Stimulated activated CD4-positive, alpha-beta T cell treated with anti-CD3 and anti-CD28 coated beads, Interleukin-4, amount 100 ng/mL, for 1 hour (primary cell): ENCODE measurements around the gene CAPN2.
A peak's percentile ranks its signal among the peaks of the same experiment; 100 is the strongest.

Source experiments
- DNase-seq: peaks from one replicate; pipeline ENCODE4 v3.0.0-alpha.2; 2020

Gene CAPN2

DNA sequence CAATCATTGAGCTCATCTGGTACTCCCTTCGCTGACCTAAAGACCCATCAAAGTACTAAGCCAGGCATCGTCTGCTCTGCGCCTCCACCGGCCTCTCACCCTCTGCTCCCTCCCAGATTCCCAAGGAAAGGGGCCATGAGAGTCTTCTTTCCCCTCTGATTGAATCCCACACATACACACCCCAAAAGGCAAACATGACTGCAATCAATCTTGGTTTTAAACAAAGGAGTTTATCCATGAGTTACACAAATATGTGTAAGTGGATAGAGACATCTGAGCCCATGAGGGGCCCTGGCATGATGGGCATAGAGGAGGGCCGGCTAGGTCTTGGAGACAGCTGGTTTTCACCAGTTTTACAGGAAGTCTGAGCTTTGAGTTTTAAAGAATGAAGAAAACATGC lies 50.9 kb downstream of the CAPN2 start:
- no peak for DNase-seq

DNA sequence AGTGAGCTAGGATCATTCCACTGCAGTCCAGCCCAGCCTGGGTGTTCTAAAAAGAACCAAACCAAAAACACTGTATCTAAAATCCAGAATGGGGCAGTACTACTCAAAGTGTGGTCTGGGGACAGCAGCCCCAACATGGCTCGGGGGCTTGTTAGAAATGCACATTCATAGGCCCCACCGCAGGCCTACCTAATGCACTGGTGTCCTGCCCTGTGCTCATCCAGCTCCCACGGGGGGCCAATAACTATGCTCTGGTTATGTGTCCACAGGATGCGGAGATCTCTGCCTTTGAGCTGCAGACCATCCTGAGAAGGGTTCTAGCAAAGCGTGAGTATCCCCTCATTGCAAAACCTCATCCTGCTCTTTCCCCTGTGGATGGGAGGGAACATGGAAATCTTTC lies 51.5 kb downstream of the CAPN2 start:
- no peak for DNase-seq

DNA sequence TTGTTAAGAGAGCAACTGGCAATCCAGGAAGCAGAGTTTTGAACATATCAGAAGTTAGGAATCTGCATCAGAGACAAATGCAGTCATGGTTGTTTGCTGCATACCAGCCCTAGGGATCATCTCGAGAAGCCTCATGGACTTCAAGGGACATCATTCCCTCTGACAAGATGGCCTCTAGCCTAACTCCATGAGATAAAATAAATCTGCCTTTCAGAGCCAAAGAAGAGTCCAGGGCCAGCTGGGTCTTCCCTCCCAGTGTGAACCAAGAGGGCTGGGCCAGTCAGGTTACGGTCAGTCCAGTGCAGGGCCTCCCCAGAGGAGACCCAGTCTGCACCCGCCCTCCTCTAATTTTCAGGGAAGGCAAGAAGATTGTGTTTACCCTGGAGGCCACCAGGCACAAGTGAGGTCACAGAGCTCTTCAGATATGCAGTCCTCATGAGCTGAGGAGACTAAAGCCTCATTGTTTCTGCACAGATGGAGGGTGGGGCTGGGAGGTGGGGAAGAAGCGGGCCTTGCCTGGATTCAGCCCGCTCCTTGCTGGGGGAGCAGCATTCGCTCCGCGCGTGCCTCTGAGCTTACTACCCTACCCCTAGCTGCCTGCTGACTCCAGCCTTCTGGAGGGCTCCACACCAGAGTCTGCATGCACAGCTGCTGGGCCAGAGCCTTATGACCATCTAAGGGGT lies 52.8 kb downstream of the CAPN2 start:
- no peak for DNase-seq

DNA sequence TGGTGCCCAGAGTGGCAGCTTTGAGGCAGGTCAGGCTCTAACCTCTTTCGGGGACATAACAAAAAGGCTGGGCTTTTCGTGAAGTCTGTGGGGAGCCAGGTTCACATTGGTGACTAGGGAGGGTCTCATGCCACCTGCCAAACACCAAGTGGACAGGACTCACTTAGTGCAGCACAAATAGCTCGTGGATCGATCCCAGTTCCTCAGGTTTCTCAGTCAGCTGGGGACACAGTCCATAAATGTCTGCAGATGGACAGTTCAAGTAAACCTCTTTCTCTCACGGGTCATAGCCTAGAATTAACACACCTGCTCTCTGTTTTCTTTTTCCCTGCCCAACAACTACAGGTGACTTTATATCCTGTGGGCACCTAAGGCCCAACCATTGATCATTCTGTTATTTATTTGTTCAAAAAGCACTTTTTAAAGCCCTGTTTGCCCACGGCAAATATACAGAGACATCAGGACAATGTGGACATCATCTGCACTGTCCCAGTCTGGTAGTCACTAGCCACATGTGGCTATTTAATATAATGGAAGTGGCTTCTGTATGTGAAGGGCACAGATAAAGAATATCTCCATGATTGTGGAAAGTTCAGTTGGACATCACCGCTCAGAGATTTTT lies 53.5 kb downstream of the CAPN2 start:
- DNase-seq, result no peak

DNA sequence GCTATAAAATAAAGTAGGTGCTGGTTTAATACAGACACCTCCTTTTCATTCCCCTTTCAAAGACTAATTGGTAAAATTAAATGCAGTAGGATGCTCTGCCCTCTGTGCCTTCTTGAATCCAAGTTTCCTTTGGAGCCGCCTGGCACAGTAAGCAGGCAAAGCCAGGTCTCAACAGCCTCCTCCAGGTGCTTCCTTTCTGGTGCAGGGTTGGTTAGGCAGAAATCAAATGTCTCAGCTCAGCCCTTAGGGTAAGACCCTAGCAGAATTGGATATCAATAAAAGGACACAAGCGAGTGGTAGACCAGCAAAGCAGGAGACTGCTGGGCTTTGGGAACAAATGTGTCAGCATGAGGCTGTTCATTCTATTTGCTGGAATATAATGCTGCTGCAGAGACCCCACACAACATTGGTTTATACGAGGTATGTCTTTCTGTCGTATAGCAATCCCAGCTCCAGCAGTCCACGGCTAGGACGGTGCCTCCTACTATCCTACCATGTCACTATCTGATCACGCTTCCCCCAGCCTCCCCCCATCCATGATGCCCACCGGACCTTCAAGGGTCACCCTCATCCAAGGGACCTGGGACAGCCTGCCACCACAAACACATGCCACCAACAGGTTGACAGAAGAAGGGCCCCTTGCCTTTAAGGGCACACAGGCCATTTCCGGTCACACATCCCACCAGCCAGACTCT lies 58.4 kb downstream of the CAPN2 start:
- DNase-seq, result no peak

DNA sequence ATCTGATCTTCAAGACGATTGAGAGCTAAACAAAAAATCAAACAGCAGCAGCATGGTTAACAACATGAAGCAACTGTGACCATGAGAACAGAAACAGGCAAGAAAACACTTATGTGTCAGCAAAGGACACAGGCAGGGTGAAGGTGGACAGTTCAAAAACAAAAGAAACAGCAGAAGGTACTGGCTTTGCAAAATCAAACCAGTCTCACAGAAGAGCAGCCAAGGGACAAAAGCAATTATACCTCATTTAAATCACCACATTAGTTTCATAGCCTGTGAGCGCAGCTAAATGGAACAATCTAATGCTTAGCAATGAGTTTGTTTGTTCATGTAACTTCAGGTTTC lies 59.1 kb downstream of the CAPN2 start:
- DNase-seq, result no peak

DNA sequence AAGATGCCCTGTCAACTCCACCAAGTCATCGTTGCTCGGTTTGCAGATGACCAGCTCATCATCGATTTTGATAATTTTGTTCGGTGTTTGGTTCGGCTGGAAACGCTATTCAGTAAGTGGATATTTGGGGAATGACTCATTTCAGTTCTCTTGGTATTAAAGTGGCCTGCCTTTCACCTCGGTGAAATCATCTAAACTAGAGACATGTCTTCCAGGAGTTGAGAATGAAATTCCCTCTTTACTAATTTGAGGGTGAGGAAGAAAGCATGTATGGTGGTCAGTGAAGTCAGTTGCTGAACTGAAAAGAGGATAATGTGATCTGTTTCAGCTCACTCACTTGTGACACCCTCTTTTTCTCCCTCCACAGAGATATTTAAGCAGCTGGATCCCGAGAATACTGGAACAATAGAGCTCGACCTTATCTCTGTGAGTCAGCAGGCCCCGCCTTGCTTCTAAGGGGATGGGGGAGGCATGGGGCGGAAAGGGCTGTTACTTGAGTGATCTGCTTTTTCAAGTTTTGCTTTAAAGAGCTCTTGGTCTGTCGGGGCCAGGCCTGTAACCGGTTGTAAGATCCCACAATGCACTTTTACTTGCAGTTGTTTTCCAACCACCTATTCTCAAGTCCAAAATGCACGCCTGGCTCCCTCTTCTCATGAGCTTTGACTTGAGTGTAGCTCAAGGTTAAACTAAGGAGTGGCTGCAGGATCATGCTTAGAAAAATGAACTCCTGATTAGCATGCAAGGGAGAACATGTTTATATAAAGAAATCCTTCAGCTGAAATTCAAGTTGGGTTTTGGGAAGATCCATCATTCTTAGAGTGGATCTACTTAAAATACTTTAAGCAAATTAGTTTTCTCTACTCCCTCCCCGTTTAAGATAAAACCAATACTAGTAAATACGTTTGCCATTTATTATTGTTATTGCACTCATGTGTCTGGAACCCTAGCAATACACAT lies 59.8 kb downstream of the CAPN2 start:
- no peak for DNase-seq

DNA sequence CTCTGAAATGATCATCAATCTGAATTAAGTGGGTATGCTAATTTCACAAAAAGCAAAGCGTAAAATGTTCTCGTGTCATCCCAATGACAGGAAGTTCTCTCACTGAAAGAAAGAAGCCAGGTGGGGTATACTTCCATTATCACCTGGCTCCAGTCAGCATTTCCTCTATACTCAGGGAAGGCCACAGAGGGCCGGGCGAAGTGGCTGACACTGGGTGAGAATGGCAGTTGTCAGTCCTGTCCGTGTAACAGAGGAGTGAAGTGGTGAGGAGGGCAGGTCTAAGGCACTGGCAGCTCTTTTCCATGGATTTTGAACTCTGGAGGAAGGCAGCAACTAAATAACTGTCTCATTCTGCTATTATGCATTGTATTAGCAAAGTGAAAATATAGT lies 60.4 kb downstream of the CAPN2 start:
- DNase-seq, result no peak

DNA sequence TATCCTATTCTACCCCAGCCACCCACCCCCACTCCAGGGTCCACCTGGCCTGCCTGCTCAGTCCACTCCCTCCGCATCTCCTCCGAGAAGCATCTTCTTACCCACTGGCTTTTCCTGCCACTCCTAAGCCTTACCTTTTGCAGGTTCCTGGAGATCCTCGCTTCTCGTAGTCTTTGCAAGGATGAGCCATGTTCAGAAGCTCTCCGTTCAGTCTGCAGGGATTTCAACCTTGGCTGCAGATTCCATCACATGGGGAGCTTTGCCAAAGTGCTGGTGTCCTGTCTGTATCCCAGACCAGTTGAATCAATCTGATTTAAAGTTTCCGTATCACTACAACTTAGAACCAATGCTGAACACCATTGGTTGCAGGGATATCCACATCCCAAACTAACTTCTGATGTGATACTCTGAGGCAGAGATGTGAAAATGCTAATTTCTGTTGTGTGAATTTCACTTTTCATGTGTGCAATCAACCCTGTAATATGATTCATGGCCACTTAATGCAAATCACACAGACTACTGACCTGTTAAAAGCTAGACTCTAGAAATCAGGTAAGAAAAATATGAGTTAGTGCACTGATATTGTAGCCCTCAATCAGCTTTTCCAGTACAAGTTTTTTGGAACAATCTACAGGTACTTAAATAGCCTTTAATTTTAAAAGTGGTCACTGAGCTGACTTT lies 61.9 kb downstream of the CAPN2 start:
- DNase-seq, result no peak

DNA sequence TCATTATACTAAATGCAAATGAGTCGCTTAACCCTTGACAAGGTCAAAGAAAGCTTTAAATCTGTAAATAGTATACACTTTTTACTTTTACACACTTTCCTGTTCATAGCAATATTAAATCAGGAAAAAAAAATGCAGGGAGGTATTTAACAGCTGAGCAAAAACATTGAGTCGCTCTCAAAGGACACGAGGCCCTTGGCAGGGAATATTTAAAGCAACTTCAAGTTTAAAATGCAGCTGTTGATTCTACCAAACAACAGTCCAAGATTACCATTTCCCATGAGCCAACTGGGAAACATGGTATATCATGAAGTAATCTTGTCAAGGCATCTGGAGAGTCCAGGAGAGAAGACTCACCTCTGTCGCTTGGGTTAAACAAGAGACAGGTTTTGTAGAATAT lies 62.7 kb downstream of the CAPN2 start:
- no peak for DNase-seq

DNA sequence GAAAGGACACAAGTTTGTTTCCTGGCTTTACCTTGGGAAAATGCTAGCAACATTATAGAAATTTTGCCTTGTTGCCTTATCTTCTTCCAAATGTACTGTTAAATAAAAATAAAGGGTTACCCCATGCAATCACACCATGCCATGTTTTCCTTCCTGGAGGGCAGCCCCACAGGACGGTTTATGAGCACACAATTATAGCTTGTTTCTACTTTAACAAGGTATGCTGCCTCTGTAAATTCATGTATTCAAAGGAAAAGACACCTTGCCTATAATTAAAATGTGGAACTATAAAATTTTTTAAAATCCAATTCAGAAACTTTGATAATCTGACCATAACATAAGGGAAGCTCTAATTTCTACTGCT lies 63.4 kb downstream of the CAPN2 start:
- no peak for DNase-seq

DNA sequence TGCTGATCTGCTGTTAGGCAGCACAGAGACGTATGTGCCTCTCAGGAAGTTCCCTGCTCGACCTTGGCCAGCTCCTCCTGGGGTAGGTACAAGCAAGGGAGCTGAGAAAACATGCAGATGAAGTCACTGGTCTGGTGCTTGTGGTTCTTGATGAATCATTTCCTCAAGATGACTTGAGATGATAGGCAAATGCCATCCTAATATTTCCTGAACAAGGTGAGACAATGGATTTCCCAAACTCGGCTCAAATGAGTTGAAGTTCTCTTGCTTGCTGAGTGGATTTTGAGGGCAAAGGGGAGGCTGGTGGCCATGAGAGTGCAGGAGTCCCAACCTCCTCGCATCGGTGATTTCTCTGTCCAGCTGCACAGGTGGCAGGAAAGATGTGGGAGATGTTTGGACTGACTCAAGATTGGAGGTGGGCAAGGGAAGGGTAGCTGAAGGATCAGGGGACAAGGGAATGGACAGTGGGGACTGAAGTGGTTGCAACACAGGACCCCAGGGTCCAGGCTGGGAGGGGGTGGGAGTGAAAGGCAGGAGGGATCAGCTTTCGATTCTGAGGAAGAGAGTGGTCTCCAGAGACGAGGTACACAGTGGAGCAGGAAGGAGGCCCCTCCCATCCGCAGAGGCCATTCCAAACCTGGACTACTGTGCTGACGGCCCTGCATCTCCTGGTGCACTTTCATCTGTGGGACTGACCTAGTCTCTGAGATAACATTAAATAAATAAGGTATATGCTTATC lies 63.9 kb downstream of the CAPN2 start:
- DNase-seq, result peak; percentile 36

DNA sequence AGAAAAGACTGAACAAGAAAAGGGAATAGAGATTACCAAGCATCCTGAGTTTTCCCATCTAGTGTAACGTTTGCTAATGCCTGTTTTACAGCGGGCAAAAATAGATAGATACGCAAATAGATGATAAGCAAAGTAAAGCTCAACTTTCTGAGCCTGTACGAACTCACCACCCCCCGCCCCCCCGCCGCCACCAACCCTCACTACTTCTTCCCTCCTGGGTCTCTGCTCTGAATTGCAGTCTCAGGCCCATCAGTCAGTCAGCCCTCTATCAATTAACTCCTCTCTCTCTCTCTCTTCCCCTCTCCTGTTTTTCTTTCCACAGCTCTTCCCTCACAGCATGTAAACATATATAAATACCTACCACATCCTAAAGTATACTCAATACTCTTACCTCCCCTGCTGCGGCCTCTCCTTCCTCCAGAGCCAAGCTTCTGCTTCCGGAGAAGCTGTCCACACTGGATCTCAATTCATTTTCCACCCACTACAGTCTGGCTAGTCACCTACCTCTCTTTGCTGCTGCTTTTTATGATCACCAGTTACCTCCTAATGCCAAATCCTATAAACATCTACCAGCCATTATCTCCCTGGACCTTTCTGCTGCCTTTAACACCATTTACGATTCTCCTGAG lies 64.6 kb downstream of the CAPN2 start:
- DNase-seq, result no peak

DNA sequence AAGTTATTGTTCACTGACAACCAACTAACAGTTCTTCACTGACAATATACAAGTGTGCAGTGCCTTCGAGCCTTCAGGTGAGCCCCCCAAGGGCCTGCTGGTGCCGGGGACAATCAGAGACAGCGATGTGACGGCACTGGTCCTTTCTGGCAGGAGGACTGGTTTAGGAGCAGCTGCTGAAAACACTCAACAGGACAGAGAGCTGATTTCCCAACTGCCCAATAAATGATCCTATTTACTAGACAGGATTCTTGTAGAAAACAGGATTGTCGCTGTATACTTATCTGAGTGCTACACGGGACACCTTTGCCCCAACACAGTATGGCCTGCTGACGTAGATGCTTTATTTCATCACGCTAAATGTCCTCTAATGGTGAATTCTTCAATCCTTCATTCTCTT lies 68.0 kb downstream of the CAPN2 start:
- no peak for DNase-seq

DNA sequence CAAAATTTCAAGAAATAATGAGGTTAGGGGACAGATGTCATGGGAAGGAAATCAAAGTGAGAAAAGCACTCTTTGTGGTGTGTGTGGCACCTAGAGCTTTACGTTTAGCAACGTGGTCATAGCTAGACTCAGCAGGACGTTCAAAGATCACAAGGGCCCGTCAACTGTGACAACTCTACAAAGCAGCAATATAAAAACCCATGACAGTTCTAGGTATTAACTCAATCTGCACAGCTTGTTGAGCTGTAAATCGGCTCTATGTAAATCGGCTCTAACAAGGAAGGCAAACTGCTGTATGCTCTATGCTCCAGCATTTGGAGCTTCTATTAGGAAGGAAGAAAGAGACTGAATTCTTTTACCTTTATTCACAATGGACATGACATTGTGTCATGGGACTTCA lies 68.6 kb downstream of the CAPN2 start:
- no peak for DNase-seq

DNA sequence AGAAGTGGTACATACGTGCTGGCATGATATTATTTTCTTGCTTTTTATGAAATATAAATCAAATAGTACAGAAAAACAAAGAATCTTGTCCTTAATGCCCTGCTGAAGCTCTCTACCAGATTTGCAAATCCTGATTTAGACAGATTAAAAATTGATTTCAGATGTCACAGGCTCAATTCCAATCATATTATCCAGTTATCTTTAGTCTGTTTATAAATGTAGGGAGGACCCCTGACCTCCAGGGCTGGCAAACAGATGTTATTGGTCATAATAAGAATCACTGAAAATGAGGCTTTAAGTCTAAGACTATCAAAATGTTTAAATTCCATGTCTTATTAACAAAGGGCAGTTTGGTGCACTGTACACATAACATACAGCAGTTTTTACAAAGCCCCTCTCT lies 71.3 kb downstream of the CAPN2 start:
- no peak for DNase-seq

DNA sequence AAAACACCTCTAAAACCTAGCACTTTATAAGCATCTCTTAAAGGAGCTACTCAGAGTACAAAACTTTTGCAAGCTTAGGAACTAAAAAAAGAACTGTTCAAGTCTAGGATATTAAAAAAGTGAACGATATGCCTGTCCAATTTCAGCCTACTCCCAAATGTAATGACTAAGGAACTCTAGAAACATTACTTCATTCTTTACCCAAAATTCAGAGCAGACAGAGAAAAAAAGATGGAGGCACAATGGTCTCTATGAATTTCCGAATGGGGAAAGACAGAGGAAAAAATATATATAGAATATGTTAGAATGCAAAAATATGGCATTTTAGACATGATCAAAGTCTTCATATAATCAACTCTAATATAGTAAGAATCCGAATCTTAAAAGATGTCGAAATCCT lies 72.2 kb downstream of the CAPN2 start:
- DNase-seq, result no peak

DNA sequence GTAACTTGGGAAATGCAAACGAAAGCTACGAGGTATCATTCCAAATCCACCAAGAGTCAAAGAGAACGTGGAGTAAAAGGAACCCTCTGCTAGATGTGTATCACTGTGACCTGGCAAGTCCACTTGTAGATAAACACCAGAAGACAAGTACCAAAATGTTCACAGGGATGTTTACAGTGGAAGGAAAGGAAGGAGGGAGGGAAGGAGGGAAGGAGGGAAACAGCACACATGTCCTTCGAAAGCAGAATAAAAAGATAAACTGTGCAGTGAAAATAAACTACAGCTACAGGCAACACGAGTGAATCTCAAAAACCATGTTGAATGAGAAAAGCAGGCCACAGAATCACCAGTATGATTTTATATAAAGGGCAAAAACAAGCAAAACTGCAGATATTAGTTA lies 73.5 kb downstream of the CAPN2 start:
- no peak for DNase-seq

DNA sequence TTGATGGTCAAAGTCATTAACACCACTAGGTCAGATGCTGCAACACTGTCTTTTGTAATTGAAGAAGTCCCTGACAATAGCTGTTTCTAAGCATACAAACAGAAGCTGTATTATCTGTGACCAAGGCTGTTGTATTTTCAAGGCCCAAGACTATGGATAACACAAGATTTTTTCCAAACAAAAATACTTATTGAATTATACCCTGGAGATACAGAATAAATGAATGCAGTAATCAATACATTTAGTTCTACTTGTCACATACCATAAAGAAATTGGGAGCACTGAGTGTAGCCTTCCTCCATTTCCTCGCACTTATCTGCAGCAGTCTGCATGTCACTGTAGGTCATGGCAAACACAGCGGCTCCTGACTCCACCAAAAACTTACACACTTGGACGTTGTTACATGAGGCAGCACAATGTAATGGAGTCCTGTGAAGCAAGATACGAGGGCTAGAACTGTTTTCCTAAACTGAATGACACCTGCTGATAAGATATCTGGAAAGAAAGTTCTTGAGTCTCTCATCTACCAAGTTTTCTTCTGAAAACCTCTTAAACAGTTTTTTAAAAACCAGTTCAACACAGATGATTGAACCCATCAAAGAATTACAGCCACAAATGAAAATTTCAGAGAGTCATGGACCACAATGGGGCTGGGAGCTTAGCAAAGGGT lies 76.5 kb downstream of the CAPN2 start:
- no peak for DNase-seq

DNA sequence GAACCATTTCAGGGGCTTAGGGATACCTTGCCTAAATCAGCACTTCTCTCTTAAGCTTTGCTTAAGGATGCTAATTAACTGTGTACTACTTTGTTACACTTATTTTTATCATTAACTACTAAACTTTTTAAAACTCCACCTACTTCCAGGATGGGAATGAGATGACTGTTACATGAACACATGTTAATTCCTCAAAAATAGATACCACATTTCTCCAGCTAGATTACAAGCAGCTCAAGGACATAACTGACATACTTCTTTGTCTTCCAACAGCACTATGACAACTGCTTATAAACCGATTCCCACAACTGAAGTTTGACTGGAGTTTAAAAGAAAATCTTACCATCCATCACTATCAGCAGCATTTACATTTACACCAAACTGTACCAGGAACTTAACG lies 79.7 kb downstream of the CAPN2 start:
- no peak for DNase-seq

DNA sequence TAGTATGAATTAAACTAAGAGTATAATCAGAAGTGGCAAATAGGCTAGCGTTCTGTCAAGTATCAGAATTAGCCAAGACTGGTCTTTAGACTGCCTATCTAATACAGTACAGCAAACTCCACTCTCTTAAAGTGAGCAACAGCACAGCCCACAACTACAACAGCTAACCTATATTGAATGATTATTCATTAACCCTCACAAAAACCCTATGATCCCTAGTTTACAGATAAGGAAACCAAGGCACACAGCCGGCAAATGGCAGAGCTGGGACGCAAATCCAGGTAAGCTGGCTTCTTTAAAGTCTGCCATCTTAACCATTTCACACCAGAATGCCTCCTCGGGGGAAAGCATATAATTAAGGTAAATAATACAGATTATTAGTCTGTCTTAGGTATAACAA lies 81.4 kb downstream of the CAPN2 start:
- no peak for DNase-seq
